ENCODE measurements around the gene C14orf119.

C14orf119 gene

DNA sequence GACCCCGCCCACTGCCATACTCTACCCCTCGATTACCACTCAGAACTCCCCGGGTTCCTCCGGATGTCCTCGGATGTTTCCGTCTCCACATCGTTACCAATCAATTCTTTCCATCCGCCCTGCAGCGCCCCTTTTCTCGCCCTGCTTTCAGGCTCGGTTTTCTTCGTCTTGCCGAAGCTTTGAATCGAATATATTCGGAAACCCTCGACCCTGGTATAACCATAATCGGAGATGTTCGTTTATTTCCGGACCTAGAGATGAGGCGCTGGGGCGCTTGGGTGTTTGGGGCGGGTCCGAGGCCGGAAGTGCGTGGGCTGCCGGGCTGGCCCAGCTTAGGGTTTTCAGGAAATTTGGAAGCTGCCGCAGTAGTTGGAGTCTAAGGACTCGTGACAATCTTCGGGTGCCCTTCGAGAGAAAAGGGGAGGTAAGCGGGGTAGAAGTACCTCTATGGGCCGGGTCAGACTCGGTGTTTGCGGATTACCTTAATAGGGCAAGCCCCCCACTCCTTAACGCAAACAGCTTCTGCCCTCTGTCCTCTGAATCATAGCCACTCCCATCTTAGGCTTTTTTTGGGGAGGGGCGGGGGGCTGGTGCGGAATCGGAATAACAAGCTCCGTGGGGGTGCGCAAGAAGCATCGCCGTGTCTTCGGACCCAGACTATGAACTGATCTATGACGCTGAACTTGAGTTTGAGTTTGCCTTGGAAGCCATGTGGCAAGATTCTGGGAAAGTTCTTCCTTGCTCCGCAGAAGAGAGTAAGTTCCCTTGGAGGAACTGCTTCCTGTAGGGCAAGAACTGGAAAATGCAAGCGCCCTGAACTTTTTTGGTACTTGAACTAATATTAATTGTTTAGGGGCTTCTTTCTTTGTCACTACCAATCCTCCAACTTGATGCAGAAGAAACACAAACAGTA, at the start of gene C14orf119:
Gene C14orf119 (plus strand): TSS at position 310 of the 913 bp plus-strand sequence. CDS start 2,154 bp downstream, outside the sequence.
- peak; percentile 89 for ATAC-seq (ENCODE audit: low read depth)
- TF ChIP-seq, protein P1, sequence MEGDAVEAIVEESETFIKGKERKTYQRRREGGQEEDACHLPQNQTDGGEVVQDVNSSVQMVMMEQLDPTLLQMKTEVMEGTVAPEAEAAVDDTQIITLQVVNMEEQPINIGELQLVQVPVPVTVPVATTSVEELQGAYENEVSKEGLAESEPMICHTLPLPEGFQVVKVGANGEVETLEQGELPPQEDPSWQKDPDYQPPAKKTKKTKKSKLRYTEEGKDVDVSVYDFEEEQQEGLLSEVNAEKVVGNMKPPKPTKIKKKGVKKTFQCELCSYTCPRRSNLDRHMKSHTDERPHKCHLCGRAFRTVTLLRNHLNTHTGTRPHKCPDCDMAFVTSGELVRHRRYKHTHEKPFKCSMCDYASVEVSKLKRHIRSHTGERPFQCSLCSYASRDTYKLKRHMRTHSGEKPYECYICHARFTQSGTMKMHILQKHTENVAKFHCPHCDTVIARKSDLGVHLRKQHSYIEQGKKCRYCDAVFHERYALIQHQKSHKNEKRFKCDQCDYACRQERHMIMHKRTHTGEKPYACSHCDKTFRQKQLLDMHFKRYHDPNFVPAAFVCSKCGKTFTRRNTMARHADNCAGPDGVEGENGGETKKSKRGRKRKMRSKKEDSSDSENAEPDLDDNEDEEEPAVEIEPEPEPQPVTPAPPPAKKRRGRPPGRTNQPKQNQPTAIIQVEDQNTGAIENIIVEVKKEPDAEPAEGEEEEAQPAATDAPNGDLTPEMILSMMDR (IDR thresholded peaks at IDR 0.05; ENCODE audit: poor library complexity, severe bottlenecking): no peak
- no peaks in the 10 kb centered on the region for H3K9me3 ChIP-seq (ENCODE audit: severe bottlenecking)
- H3K4me3 ChIP-seq (ENCODE audit: severe bottlenecking): peak within 1 kb of the TSS; percentile 70
- peaks cover 58% of the 10 kb centered on the region for H3K36me3 ChIP-seq (ENCODE audit: low read depth)
- peaks cover 13% of the 10 kb centered on the region for H3K4me1 ChIP-seq (ENCODE audit: insufficient read depth, poor library complexity, severe bottlenecking)
- peak; percentile 99 for DNase-seq (ENCODE audit: low spot score)
- peak within 1 kb of the TSS; percentile 82 for H3K27ac ChIP-seq (ENCODE audit: poor library complexity, severe bottlenecking)
- no peaks in the 10 kb centered on the region for H3K27me3 ChIP-seq (ENCODE audit: insufficient read depth, poor library complexity, severe bottlenecking)

DNA sequence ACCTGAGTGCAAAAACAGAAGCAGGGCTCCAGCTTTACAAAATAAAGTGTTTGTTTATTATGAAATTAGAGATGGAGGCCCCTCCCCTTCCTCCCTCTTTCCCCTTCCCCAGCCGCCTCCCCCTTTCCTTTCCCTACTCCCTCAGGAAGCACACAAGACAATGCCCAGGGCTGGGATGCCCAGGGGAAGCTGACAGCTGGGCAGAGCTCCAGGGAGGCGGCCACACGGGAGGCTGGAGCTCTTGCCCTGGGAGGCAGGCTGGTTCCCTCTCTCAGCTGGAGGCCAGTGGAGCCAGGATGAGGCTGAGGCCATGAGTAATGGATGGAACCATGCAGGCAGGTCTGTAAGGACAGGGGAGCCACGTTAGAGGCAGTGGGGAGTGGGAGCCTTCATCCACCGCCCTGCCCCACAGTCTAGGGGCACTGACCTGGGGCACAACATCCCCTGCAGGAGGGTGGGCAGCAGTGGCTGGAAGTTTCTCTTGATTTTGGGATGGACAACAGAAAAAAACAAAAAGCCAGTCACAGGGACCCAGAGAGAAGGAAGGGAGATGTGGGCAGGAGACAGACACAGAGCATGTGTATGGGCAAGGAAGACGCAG, 48.2 kb upstream of the C14orf119 start:
- Histone ChIP-seq H3K9me3 (ENCODE audit: severe bottlenecking) (no peaks in the 10 kb centered on the region), H3K36me3 (ENCODE audit: low read depth) (no peaks in the 10 kb centered on the region), H3K4me1 (ENCODE audit: insufficient read depth, poor library complexity, severe bottlenecking) (no peaks in the 10 kb centered on the region), H3K27me3 (ENCODE audit: insufficient read depth, poor library complexity, severe bottlenecking) (no peaks in the 10 kb centered on the region), H3K27ac (ENCODE audit: poor library complexity, severe bottlenecking) (no peak overlapping the region), H3K4me3 (ENCODE audit: severe bottlenecking) (no peak overlapping the region)
- DNase-seq (ENCODE audit: low spot score): no peak
- TF ChIP-seq, protein P1 (IDR thresholded peaks at IDR 0.05; ENCODE audit: poor library complexity, severe bottlenecking): no peak
- 0 out of 3 replicates have a peak, but pooled peaks have one; percentile 7 for ATAC-seq (ENCODE audit: low read depth)

DNA sequence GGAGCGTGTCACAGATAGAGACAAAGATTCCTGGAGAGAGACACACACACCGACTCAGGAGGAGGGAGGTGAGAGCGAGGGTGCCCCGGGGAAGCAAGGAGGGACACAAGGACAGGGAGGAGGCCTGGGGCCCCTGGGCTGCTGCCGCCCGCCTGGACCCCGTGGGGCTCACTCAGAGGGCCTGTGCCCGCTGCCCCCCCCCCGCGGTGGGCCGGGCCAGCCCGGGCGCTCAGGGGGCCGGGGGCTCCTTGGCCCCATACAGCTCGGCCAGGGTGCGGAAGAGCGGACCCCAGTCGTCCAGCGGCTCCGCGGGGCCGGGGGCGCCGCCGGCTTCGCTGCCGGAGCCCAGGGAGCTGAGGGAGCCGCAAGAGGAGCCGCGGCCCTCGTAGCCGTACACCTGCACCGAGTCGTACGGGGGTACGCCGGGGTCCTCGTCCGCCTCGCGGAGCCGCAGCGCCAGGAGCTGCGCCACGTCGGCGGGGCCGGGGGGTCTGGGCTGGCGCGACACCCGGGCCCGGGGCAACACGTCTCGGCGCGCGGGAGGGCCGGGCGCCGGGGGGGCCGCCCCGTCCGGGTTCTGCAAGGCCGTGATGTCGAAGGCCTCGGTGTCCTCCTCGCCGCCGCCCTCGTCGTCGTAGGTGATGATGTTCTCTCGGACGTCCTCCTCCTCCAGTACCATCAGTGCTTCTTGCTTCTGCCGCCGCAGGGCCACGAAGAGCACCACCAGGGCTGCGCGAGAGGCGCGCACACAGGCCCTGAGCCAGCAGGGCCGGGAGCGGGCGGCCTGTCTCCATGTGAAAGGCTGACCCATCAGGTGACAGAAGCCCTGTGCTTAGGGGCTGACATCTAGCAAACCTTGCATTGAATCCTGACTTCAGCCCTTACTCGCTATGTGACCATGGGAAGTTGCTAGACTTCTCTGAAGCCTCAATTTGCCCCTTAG, 47.3 kb upstream of the C14orf119 start:
- TF ChIP-seq, protein P1 (IDR thresholded peaks at IDR 0.05; ENCODE audit: poor library complexity, severe bottlenecking): no peak
- Histone ChIP-seq H3K4me1 (ENCODE audit: insufficient read depth, poor library complexity, severe bottlenecking) (no peaks in the 10 kb centered on the region), H3K9me3 (ENCODE audit: severe bottlenecking) (no peaks in the 10 kb centered on the region), H3K4me3 (ENCODE audit: severe bottlenecking) (no peak overlapping the region), H3K27me3 (ENCODE audit: insufficient read depth, poor library complexity, severe bottlenecking) (no peaks in the 10 kb centered on the region), H3K36me3 (ENCODE audit: low read depth) (no peaks in the 10 kb centered on the region), H3K27ac (ENCODE audit: poor library complexity, severe bottlenecking) (no peak overlapping the region)
- DNase-seq (ENCODE audit: low spot score): no peak
- no peak for ATAC-seq (ENCODE audit: low read depth)

DNA sequence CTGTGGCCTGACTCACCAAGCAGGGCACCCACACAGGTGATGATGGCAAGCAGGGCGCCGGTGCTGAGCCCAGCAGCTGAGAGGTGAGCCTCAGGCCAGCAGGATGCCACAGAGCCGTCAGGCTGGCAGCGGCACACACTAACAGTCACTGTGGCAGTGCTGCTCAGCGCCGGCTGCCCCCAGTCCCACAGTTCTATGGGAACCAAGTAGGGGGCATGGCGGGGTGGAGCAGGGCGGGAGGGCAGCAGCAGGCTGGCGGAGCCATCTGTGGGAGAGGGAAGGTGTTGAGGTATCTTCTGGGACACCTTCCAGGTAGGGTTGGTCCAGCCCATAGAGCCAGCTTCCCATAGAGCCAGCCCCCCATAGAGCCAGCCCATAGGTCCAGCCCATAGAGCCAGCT, 46.3 kb upstream of the C14orf119 start:
- ATAC-seq (ENCODE audit: low read depth): no peak

More for the DNA sequence above, 46.3 kb upstream of the C14orf119 start:
- DNase-seq (ENCODE audit: low spot score): no peak
- no peaks in the 10 kb centered on the region for H3K27me3 ChIP-seq (ENCODE audit: insufficient read depth, poor library complexity, severe bottlenecking)
- TF ChIP-seq, protein P1 (IDR thresholded peaks at IDR 0.05; ENCODE audit: poor library complexity, severe bottlenecking): no peak
- H3K4me1 ChIP-seq (ENCODE audit: insufficient read depth, poor library complexity, severe bottlenecking): no peaks in the 10 kb centered on the region
- H3K9me3 ChIP-seq (ENCODE audit: severe bottlenecking): no peaks in the 10 kb centered on the region
- no peak overlapping the region for H3K4me3 ChIP-seq (ENCODE audit: severe bottlenecking)
- no peak overlapping the region for H3K27ac ChIP-seq (ENCODE audit: poor library complexity, severe bottlenecking)
- H3K36me3 ChIP-seq (ENCODE audit: low read depth): no peaks in the 10 kb centered on the region
